ENCODE measurements around the gene DOCK4.

- TF ChIP-seq BHLHE40 (IDR thresholded peaks at IDR 0.05; ENCODE audit: low read depth, low read length) = no peak
- no peak for TF ChIP-seq POLR2A (IDR thresholded peaks at IDR 0.05; ENCODE audit: low read length)
- TF ChIP-seq REST (IDR thresholded peaks at IDR 0.05) = no peak
- no peak; the same call in 2 of the 3 replicates for TF ChIP-seq CTCF (IDR thresholded peaks at IDR 0.05)
- TF ChIP-seq ELK1 (IDR thresholded peaks at IDR 0.05; ENCODE audit: low read depth, low read length) = no peak
- no peak for TF ChIP-seq CBX8 (IDR thresholded peaks at IDR 0.05)
- no peak for TF ChIP-seq MAX (IDR thresholded peaks at IDR 0.05)
- no peak for TF ChIP-seq JUN (IDR thresholded peaks at IDR 0.05)
- no peak for TF ChIP-seq NPAS2 (CRISPR knock-in tag; IDR thresholded peaks at IDR 0.05; ENCODE audit: borderline replicate concordance)
- TF ChIP-seq SREBF2 (IDR thresholded peaks at IDR 0.05) = no peak
- TF ChIP-seq PBX3 (IDR thresholded peaks at IDR 0.05) = no peak
These were observed 8.7 kb upstream of the DOCK4 start for GRCh38 chr7:112214883-112215282.
